Endothelial cell of umbilical vein (primary cell): Measurements from ENCODE around the gene PSTPIP1. TPM values are rescaled to one million over a fixed set of nuclear protein-coding genes. Genes with fewer than 3 reads are reported as not detected.

Experiments used
- BruUV-seq: library from RNA; stranded (reverse); fragments of 400-500 nt; replicated peaks from 2 replicates; lab custom pipeline; 2021; lab: Mats Ljungman, UMichigan
- CTCF ChIA-PET: fragments of 300-600, 350-600 bp; sonication (Branson Sonifier 250); formaldehyde crosslinking; loops from one replicate; lab custom pipeline; 2021; ENCODE audit warnings: antibody characterized with exemption, inconsistent platforms; lab: Charles Lee
- POLR2A ChIA-PET: fragments of 300-600, 350-600 bp; sonication (Branson Sonifier 250); formaldehyde crosslinking; loops from one replicate; lab custom pipeline; 2021; ENCODE audit warnings: antibody characterized with exemption, inconsistent platforms; lab: Charles Lee
- DNase-seq: peaks from one replicate; pipeline ENCODE4 v3.0.0-alpha.2; 2011; ENCODE audit warnings: low read depth, low spot score
- FAIRE-seq: peaks from 2 replicates; lab custom pipeline; 2011; peaks lifted over from hg19 to GRCh38; lab: Jason Lieb, UNC
- H2AFZ ChIP-seq: 2 replicates; pipeline ENCODE4 v1.6.0; 2012; ENCODE audit warnings: low read depth, low read length, control low read depth, inconsistent platforms
- H3K27ac ChIP-seq: 2 replicates; pipeline ENCODE4 v1.5.1; 2011; ENCODE audit warnings: low read depth, mild to moderate bottlenecking, control low read depth, low read length, moderate library complexity; ENCODE audit not compliant: insufficient read depth
- H3K27me3 ChIP-seq, 2 experiments: 2 replicates each; pipeline versions ENCODE4 v1.6.0 to v1.6.1; 2011; ENCODE audit warnings: low read length in 2 of 2, mixed read lengths in 1 of 2; ENCODE audit not compliant: control insufficient read depth in 2 of 2, insufficient read depth in 2 of 2
- H3K36me3 ChIP-seq, 2 experiments: 2 replicates in 1 of 2; 3 replicates in 1 of 2; pipeline ENCODE4 v1.5.1; 2011; ENCODE audit warnings: low read length in 2 of 2, mild to moderate bottlenecking in 1 of 2, moderate library complexity in 1 of 2; ENCODE audit not compliant: control insufficient read depth in 2 of 2, insufficient read depth in 2 of 2; ENCODE audit errors: extremely low read depth in 1 of 2
- H3K4me1 ChIP-seq: 3 replicates; pipeline ENCODE4 v1.5.1; 2011; ENCODE audit warnings: mild to moderate bottlenecking, low read length; ENCODE audit not compliant: control insufficient read depth, insufficient read depth; ENCODE audit errors: extremely low read depth
- H3K4me2 ChIP-seq: 2 replicates; pipeline ENCODE4 v1.6.1; 2011; ENCODE audit warnings: low read length, control low read depth, mixed read lengths; ENCODE audit not compliant: insufficient read depth
- H3K4me3 ChIP-seq, 3 experiments: fragments of 200-600 bp in 1 of 3; sonication (generic), shearing (Covaris generic) in 1 of 3; replicated peaks in 1 of 3; 2 replicates each; pipeline ENCODE4 v1.5.1; 2011 to 2016; ENCODE audit warnings: control low read depth in 3 of 3, low read length in 3 of 3, mild to moderate bottlenecking in 2 of 3, inconsistent platforms in 1 of 3, low read depth in 1 of 3, moderate library complexity in 1 of 3; ENCODE audit not compliant: insufficient read depth in 1 of 3
- H3K79me2 ChIP-seq: 2 replicates; pipeline ENCODE4 v1.6.0; 2012; ENCODE audit warnings: low read length, inconsistent platforms; ENCODE audit not compliant: control insufficient read depth, insufficient read depth
- H3K9ac ChIP-seq: replicated peaks from 2 replicates; pipeline ENCODE3; 2011; ENCODE audit warnings: low read length, control low read depth; ENCODE audit not compliant: insufficient read depth; ENCODE audit errors: extremely low read depth
- H3K9me1 ChIP-seq: replicated peaks from 3 replicates; pipeline ENCODE4 v1.6.0; 2011; ENCODE audit warnings: mild to moderate bottlenecking, low read length; ENCODE audit not compliant: control insufficient read depth, insufficient read depth; ENCODE audit errors: extremely low read depth
- H3K9me3 ChIP-seq: replicated peaks from 2 replicates; pipeline ENCODE4 v1.5.1; 2012; ENCODE audit warnings: low read length, inconsistent platforms; ENCODE audit not compliant: control insufficient read depth, insufficient read depth
- H4K20me1 ChIP-seq: replicated peaks from 2 replicates; pipeline ENCODE3; 2011; ENCODE audit warnings: mild to moderate bottlenecking, low read length; ENCODE audit not compliant: control insufficient read depth, insufficient read depth; ENCODE audit errors: extremely low read depth
- GATA2 ChIP-seq: IDR thresholded peaks from 2 replicates; pipeline ENCODE4 v1.7.0; 2011; ENCODE audit warnings: low read depth, mild to moderate bottlenecking, moderate library complexity, mixed read lengths, low read length; ENCODE audit not compliant: insufficient read length, insufficient read depth
- JUN ChIP-seq: IDR thresholded peaks from 2 replicates; pipeline ENCODE4 v1.6.1; 2011; ENCODE audit warnings: borderline replicate concordance, low read depth; ENCODE audit not compliant: insufficient read length, insufficient read depth
- POLR2AphosphoS5 ChIP-seq: IDR thresholded peaks from 2 replicates; pipeline ENCODE4 v1.6.1; 2012; ENCODE audit warnings: low read depth, mild to moderate bottlenecking, control low read depth, low read length, moderate library complexity; ENCODE audit not compliant: insufficient read depth
- dilution Hi-C: fragments of 300-500 bp; cut with MboI; formaldehyde crosslinking; loops from one replicate; pipeline ENCODE4 v1.15.0; 2019; ENCODE audit warnings: low sequenced_read_pairs; ENCODE audit not compliant: extremely low pct_ligation_motif_present
- intact Hi-C: fragments of 100-400 bp; cut with micrococcal nuclease; formaldehyde crosslinking; loops from one replicate; pipeline ENCODE4 v1.10.0; 2022
- polyA plus RNA-seq, 4 experiments: library from polyadenylated mRNA; depleted of rRNA in 3 of 4; stranded (reverse) in 3 of 4; unstranded in 1 of 4; fragments of >200 nt; gene quantifications; 2 replicates each; pipeline versions ENCODE4 v1.2.1 to v1.2.3, GENCODE V29; 2011 to 2012; ENCODE audit warnings: missing spikeins in 1 of 4
- total RNA-seq: library from RNA; stranded (reverse); gene quantifications from 2 replicates; pipeline ENCODE4 v1.2.3, GENCODE V29; 2021

PSTPIP1 gene
- total and polyA plus RNA-seq, 2 donors (not counting 3 experiments of a cell fraction or from before 2014, with no cell fraction given) = not detected

DNA sequence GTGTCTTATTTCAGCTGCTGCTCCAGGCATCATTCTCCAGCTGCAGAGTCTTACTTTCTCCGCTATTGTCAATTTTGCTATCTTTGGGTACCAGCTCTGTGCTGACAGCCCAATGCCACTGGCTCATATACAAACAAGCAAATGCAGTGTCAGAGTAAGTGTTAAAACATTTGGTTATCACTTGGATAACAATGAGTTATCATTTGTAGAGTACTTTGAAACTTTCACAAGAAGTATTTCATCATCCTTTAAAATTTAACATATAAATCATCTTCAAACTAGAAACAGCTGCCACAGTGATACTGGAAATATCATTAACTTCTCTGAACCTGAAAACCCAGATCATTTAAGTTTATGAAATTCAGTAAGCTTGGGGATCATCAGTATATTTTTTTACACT lies 62.1 kb downstream of the PSTPIP1 start:
- no peaks in the 10 kb centered on the region for H3K9me3 ChIP-seq
- peaks cover 2 to 4% of the 10 kb centered on the region in 2 experiments for H3K36me3 ChIP-seq
- peaks cover 20% of the 10 kb centered on the region for H3K4me1 ChIP-seq
- no peak overlapping the region for H3K9ac ChIP-seq
- H4K20me1 ChIP-seq = peaks cover 3% of the 10 kb centered on the region
- no peak overlapping the region for H3K27ac ChIP-seq
- FAIRE-seq (no peak), DNase-seq (no peak)
- dilution Hi-C loops (no loop called here), intact Hi-C loops (no loop called here)
- peaks cover 52% of the 10 kb centered on the region for H3K79me2 ChIP-seq
- ChIA-PET POLR2A (interaction anchor here (1.1 kb wide), 1 partner anchor 10 kb away, joined by 8 read pairs; no protein-coding TSS in a partner anchor), CTCF (interaction anchor here (0.5 to 0.8 kb wide), 2 partner anchors 10 to 37 kb away, joined by 3 read pairs; no protein-coding TSS in a partner anchor)
- no peak overlapping the region for H3K4me2 ChIP-seq
- H3K4me3 ChIP-seq = no peak overlapping the region
- no TSS peak for BruUV-seq
- no peak for TF ChIP-seq POLR2AphosphoS5
- H3K9me1 ChIP-seq = no peaks in the 10 kb centered on the region
- no peak overlapping the region for H2AFZ ChIP-seq
- H3K27me3 ChIP-seq = no peaks in the 10 kb centered on the region

DNA sequence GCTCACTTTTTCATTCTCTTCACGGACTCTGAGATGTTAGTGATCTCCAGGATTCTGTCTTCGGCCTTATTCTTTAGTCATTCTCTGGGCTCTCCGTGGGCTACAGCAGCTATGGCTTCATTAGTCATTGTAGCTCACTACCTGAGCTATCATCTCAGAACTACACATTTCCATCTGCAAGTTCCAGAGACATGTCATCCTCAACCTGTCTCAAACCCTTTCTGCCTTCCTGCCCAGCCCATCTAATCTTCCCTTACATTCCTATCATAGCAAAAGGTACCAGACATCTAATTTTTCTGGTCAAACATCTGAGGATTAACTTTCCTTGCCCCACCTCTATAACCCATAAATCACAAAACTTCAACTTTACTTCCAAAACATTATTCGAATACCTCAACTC lies 62.8 kb downstream of the PSTPIP1 start:
- Histone ChIP-seq H3K9ac (no peak overlapping the region), H3K4me3 (no peak overlapping the region), H3K79me2 (peaks cover 58% of the 10 kb centered on the region), H3K36me3 (peaks cover 0 to 3% of the 10 kb centered on the region in 2 experiments), H2AFZ (no peak overlapping the region), H4K20me1 (peaks cover 3% of the 10 kb centered on the region), H3K27me3 (no peaks in the 10 kb centered on the region), H3K4me2 (no peak overlapping the region), H3K9me1 (no peaks in the 10 kb centered on the region), H3K9me3 (no peaks in the 10 kb centered on the region), H3K27ac (no peak overlapping the region), H3K4me1 (peaks cover 20% of the 10 kb centered on the region)
- DNase-seq = no peak
- ChIA-PET CTCF (interaction anchor here (0.5 to 1.7 kb wide), 2 partner anchors 10 to 36 kb away, joined by 3 to 6 read pairs; no protein-coding TSS in a partner anchor), POLR2A (no interaction called here)
- dilution Hi-C loops = no loop called here
- TF ChIP-seq GATA2 (no peak), POLR2AphosphoS5 (no peak), JUN (no peak)
- FAIRE-seq = no peak
- no TSS peak for BruUV-seq
- intact Hi-C loops = no loop called here
